Measurements from ENCODE around the gene NTF3.

DNA sequence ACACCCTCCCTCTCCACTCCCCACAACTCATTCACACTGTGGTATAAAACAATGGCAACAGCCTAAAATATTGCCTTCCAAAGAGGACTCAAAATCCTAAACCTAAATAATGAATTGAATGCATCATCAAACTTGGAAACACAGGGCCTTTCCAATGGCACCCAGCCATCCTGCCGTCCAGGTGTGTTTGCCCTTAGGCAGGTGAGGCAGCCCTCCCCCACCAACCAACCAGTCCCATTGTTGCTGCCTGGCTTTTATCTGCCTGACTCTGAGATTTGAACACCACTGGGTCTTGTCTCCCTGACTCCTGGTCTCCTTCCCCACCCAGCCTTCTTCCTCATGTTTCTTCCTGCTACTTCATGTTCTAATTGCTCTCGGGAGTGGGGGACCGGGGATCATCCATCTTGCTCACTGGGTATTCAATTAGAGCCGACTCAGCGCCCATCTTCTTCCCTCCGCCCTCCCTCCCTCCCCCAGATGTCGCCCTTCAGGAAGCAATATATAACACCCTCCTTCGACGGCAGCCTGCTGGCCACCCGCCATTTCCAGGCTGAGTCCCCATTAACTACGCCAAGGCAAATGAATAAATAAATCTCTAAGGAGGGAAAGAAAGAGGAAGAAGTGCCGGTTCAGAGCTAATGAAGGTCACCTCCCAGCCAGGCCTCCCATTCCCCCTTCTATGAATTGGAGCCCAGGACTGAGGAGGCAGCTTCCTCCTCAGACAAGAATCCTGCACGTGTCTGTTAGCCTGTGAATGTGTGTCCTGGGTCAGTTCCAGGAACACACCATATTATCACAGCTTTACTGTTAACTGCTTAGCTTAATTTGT lies 36.3 kb upstream of the NTF3 start:
- TF ChIP-seq, protein P1, sequence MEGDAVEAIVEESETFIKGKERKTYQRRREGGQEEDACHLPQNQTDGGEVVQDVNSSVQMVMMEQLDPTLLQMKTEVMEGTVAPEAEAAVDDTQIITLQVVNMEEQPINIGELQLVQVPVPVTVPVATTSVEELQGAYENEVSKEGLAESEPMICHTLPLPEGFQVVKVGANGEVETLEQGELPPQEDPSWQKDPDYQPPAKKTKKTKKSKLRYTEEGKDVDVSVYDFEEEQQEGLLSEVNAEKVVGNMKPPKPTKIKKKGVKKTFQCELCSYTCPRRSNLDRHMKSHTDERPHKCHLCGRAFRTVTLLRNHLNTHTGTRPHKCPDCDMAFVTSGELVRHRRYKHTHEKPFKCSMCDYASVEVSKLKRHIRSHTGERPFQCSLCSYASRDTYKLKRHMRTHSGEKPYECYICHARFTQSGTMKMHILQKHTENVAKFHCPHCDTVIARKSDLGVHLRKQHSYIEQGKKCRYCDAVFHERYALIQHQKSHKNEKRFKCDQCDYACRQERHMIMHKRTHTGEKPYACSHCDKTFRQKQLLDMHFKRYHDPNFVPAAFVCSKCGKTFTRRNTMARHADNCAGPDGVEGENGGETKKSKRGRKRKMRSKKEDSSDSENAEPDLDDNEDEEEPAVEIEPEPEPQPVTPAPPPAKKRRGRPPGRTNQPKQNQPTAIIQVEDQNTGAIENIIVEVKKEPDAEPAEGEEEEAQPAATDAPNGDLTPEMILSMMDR (optimal IDR thresholded peaks at IDR 0.05 in 1 of 3, IDR thresholded peaks at IDR 0.05 in 1 of 3, conservative IDR thresholded peaks at IDR 0.05 in 1 of 3; ENCODE audit: extremely low read depth in 1 of 3, insufficient read depth in 2 of 3, low read length in 3 of 3): no peak
- TF ChIP-seq EZH2 (IDR thresholded peaks at IDR 0.05; ENCODE audit: low read length): no peak
